ENCODE results near the gene HNF4A. TPM values are rescaled to one million over a fixed set of nuclear protein-coding genes. Genes with fewer than 3 reads are reported as not detected.

Gene HNF4A
- total and polyA plus RNA-seq, 2 of the 13 experiments (the other 11 are each of a cell fraction or from before 2014, with no cell fraction given) = 80.9 to 169 TPM

- TF ChIP-seq CCDC6 (CRISPR knock-in tag; IDR thresholded peaks at IDR 0.05) (0 out of 2 replicates have a peak, but pooled peaks have one; percentile 32), MAF1 (CRISPR knock-in tag; IDR thresholded peaks at IDR 0.05; ENCODE audit: borderline replicate concordance) (no peak), ZNF333 (CRISPR knock-in tag; IDR thresholded peaks at IDR 0.05; ENCODE audit: borderline replicate concordance) (0 out of 2 replicates have a peak, but pooled peaks have one; percentile 21), CHD4 (IDR thresholded peaks at IDR 0.05; ENCODE audit: borderline replicate concordance, low read length) (no peak), ZNF337 (CRISPR knock-in tag; IDR thresholded peaks at IDR 0.05; ENCODE audit: borderline replicate concordance, low read depth) (no peak), CEBPG (CRISPR knock-in tag; IDR thresholded peaks at IDR 0.05) (peak; percentile 40), ZBTB20 (CRISPR knock-in tag; IDR thresholded peaks at IDR 0.05; ENCODE audit: borderline replicate concordance, low read depth) (no peak; the same call in 1 of the 2 replicates), CBX5 (CRISPR knock-in tag; IDR thresholded peaks at IDR 0.05; ENCODE audit: borderline replicate concordance) (peak; percentile 27; the same call in 1 of the 2 replicates), ZNF737 (CRISPR knock-in tag; IDR thresholded peaks at IDR 0.05; ENCODE audit: borderline replicate concordance) (peak; percentile 67; the same call in 1 of the 2 replicates), ISX (CRISPR knock-in tag; conservative IDR thresholded peaks at IDR 0.05) (no peak), SP5 (CRISPR knock-in tag; IDR thresholded peaks at IDR 0.05; ENCODE audit: borderline replicate concordance, low read depth) (no peak; the same call in 1 of the 2 replicates), U2AF1 (optimal IDR thresholded peaks at IDR 0.05; ENCODE audit: low read depth, low read length) (peak; percentile 26)
- TF ChIP-seq, protein P1, sequence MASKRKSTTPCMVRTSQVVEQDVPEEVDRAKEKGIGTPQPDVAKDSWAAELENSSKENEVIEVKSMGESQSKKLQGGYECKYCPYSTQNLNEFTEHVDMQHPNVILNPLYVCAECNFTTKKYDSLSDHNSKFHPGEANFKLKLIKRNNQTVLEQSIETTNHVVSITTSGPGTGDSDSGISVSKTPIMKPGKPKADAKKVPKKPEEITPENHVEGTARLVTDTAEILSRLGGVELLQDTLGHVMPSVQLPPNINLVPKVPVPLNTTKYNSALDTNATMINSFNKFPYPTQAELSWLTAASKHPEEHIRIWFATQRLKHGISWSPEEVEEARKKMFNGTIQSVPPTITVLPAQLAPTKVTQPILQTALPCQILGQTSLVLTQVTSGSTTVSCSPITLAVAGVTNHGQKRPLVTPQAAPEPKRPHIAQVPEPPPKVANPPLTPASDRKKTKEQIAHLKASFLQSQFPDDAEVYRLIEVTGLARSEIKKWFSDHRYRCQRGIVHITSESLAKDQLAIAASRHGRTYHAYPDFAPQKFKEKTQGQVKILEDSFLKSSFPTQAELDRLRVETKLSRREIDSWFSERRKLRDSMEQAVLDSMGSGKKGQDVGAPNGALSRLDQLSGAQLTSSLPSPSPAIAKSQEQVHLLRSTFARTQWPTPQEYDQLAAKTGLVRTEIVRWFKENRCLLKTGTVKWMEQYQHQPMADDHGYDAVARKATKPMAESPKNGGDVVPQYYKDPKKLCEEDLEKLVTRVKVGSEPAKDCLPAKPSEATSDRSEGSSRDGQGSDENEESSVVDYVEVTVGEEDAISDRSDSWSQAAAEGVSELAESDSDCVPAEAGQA (IDR thresholded peaks at IDR 0.05; ENCODE audit: low read depth) = no peak; the same call in 1 of the 2 replicates
- TF ChIP-seq, protein P1 (CRISPR knock-in tag; IDR thresholded peaks at IDR 0.05; ENCODE audit: borderline replicate concordance) = no peak
- TF ChIP-seq, protein P2, sequence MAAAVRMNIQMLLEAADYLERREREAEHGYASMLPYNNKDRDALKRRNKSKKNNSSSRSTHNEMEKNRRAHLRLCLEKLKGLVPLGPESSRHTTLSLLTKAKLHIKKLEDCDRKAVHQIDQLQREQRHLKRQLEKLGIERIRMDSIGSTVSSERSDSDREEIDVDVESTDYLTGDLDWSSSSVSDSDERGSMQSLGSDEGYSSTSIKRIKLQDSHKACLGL (CRISPR knock-in tag; IDR thresholded peaks at IDR 0.05) = no peak
- TF ChIP-seq, protein P3, sequence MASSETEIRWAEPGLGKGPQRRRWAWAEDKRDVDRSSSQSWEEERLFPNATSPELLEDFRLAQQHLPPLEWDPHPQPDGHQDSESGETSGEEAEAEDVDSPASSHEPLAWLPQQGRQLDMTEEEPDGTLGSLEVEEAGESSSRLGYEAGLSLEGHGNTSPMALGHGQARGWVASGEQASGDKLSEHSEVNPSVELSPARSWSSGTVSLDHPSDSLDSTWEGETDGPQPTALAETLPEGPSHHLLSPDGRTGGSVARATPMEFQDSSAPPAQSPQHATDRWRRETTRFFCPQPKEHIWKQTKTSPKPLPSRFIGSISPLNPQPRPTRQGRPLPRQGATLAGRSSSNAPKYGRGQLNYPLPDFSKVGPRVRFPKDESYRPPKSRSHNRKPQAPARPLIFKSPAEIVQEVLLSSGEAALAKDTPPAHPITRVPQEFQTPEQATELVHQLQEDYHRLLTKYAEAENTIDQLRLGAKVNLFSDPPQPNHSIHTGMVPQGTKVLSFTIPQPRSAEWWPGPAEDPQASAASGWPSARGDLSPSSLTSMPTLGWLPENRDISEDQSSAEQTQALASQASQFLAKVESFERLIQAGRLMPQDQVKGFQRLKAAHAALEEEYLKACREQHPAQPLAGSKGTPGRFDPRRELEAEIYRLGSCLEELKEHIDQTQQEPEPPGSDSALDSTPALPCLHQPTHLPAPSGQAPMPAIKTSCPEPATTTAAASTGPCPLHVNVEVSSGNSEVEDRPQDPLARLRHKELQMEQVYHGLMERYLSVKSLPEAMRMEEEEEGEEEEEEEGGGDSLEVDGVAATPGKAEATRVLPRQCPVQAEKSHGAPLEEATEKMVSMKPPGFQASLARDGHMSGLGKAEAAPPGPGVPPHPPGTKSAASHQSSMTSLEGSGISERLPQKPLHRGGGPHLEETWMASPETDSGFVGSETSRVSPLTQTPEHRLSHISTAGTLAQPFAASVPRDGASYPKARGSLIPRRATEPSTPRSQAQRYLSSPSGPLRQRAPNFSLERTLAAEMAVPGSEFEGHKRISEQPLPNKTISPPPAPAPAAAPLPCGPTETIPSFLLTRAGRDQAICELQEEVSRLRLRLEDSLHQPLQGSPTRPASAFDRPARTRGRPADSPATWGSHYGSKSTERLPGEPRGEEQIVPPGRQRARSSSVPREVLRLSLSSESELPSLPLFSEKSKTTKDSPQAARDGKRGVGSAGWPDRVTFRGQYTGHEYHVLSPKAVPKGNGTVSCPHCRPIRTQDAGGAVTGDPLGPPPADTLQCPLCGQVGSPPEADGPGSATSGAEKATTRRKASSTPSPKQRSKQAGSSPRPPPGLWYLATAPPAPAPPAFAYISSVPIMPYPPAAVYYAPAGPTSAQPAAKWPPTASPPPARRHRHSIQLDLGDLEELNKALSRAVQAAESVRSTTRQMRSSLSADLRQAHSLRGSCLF (CRISPR knock-in tag; IDR thresholded peaks at IDR 0.05; ENCODE audit: borderline replicate concordance) = no peak
These were observed 78.4 kb downstream of the HNF4A start (continued) for GRCh38 chr20:44433751-44434538.
